Endodermal cell (in vitro differentiated cells): ENCODE data around the gene COPB1. TPM values are rescaled to one million over a fixed set of nuclear protein-coding genes. Genes with fewer than 3 reads are reported as not detected.

Source experiments
- DNase-seq: peaks from one replicate; pipeline ENCODE4 v3.0.0-alpha.2; 2017
- H3K27ac ChIP-seq: 2 replicates; pipeline ENCODE4 v1.5.1; 2013; ENCODE audit warnings: mild to moderate bottlenecking, low read depth, low read length, moderate library complexity
- H3K27me3 ChIP-seq: 2 replicates; pipeline ENCODE4 v1.6.1; 2013; ENCODE audit warnings: mild to moderate bottlenecking, low read length, moderate library complexity; ENCODE audit not compliant: insufficient read depth, control insufficient read depth, poor library complexity, severe bottlenecking
- H3K36me3 ChIP-seq: 2 replicates; pipeline ENCODE4 v1.7.0; 2013; ENCODE audit warnings: mild to moderate bottlenecking, low read length, moderate library complexity; ENCODE audit not compliant: control insufficient read depth, insufficient read depth
- H3K4me1 ChIP-seq: one replicate; pipeline ENCODE4 v1.7.0; 2013; ENCODE audit warnings: low read length; ENCODE audit not compliant: control insufficient read depth, insufficient read depth
- H3K4me3 ChIP-seq: 2 replicates; pipeline ENCODE4 v1.5.1; 2013; ENCODE audit warnings: mild to moderate bottlenecking, low read length, moderate library complexity
- H3K9ac ChIP-seq: 2 replicates; pipeline ENCODE4 v1.6.1; 2013; ENCODE audit warnings: mild to moderate bottlenecking, low read length, moderate library complexity; ENCODE audit not compliant: poor library complexity, severe bottlenecking; ENCODE audit errors: extremely low read depth
- H3K9me3 ChIP-seq: 2 replicates; pipeline ENCODE4 v1.6.1; 2013; ENCODE audit warnings: mild to moderate bottlenecking, low read length, moderate library complexity; ENCODE audit not compliant: control insufficient read depth
- H3K27ac Mint-ChIP-seq: 2 replicates; pipeline ENCODE4 v1.8.0; 2020; ENCODE audit warnings: mixed read lengths
- H3K27me3 Mint-ChIP-seq: 2 replicates; pipeline ENCODE4 v1.8.0; 2021; ENCODE audit warnings: mild to moderate bottlenecking, mixed read lengths; ENCODE audit not compliant: insufficient read depth
- H3K36me3 Mint-ChIP-seq: 2 replicates; pipeline ENCODE4 v1.8.0; 2020; ENCODE audit warnings: low read depth, mixed read lengths
- H3K4me1 Mint-ChIP-seq: 2 replicates; pipeline ENCODE4 v1.8.0; 2020; ENCODE audit warnings: mixed read lengths
- H3K4me3 Mint-ChIP-seq: 2 replicates; pipeline ENCODE4 v1.8.0; 2020; ENCODE audit warnings: mild to moderate bottlenecking, moderate library complexity, mixed read lengths
- H3K9me3 Mint-ChIP-seq: 2 replicates; pipeline ENCODE4 v1.8.0; 2020; ENCODE audit warnings: mild to moderate bottlenecking, mixed read lengths
- CTCF ChIP-seq: fragments of 200-600 bp; sonication (generic); conservative IDR thresholded peaks from 2 replicates; pipeline ENCODE4 v1.5.0; 2021; ENCODE audit warnings: antibody characterized with exemption, mild to moderate bottlenecking
- WGBS, 2 experiments: methylation state at CpG; one replicate each; pipeline versions ENCODE4 v1.1.5 to v1.1.7; 2013; ENCODE audit warnings: missing lambda C conversion rate in 2 of 2, mixed read lengths in 1 of 2; ENCODE audit not compliant: insufficient coverage in 1 of 2, insufficient read length in 1 of 2; 5-methylcytosine and 5-hydroxymethylcytosine counted together
- total RNA-seq, 2 donors: library from RNA; stranded (reverse); fragmentation: NEBNext Ultra II Directional in 1 of 2; extraction: Animal tissue kit (Norgen Biotek cat#: 25700) in 1 of 2; gene quantifications; 2 replicates in 1 of 2; 3 replicates in 1 of 2; pipeline ENCODE4 v1.2.1, GENCODE V29; 2021

COPB1 gene
- total RNA-seq, 2 donors from 2014 or later: 91.3 to 116 TPM

GRCh38 chr11:14446701-14447169 is 52.9 kb downstream of the COPB1 start:
- Histone ChIP-seq H3K27ac (no peak overlapping the region), H3K27me3 (no peaks in the 10 kb centered on the region), H3K4me1 (no peaks in the 10 kb centered on the region), H3K9me3 (no peaks in the 10 kb centered on the region), H3K36me3 (no peaks in the 10 kb centered on the region), H3K9ac (no peak overlapping the region), H3K4me3 (no peak overlapping the region)
- Mint-ChIP-seq H3K36me3 (no peaks in the 10 kb centered on the region), H3K27ac (no peak overlapping the region), H3K4me1 (peaks cover 7% of the 10 kb centered on the region), H3K27me3 (peaks cover under 1% of the 10 kb centered on the region), H3K9me3 (no peaks in the 10 kb centered on the region), H3K4me3 (no peak overlapping the region)
- DNase-seq: no peak
- no peak for TF ChIP-seq CTCF

- Mint-ChIP-seq H3K27me3 (peaks cover 2% of the 10 kb centered on the region), H3K4me1 (peaks cover 7% of the 10 kb centered on the region), H3K9me3 (no peaks in the 10 kb centered on the region), H3K4me3 (no peak overlapping the region), H3K36me3 (no peaks in the 10 kb centered on the region), H3K27ac (no peak overlapping the region)
- TF ChIP-seq CTCF: no peak
- Histone ChIP-seq H3K9me3 (no peaks in the 10 kb centered on the region), H3K4me1 (no peaks in the 10 kb centered on the region), H3K27me3 (no peaks in the 10 kb centered on the region), H3K9ac (no peak overlapping the region), H3K36me3 (no peaks in the 10 kb centered on the region), H3K27ac (no peak overlapping the region), H3K4me3 (no peak overlapping the region)
- DNase-seq: no peak
- WGBS, 2 experiments: 60 to 97% methylated on average over 1 to 2 of the region's 2 CpGs
These were observed 53.8 kb downstream of the COPB1 start for GRCh38 chr11:14445542-14446530.

DNA sequence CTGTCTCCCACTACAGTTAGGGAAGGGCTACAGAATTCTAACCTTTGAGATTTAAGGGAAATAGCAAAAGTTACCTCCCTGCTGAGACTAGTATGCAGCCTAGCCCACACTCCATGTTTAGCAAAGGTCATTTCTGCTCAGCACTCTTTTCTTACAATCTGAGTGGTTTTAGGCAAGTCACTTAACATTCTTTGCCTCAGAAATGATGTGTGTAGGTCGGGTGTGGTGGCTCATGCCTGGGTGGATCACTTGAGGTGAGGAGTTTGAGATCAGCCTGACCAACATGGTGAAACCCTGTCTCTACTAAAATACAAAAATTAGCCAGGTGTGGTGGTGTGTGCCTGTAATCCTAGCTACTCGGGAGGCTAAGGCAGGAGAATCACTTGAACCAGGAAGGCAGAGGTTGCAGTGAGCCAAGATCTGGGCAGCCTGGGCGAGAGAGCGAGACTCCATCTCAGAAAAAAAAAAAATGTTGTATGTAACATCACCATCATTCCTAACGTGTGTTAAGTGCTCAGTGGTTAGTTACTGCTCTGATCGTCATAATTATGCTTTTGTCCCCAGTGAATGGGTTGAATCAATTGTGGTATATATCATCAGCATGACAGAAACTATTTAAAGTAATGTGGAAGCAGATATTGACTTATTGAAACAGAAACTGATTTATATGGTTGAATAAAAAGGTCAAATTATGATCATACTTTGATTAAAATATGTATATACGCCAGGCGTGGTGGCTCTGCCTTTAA is 55.0 kb downstream of the COPB1 start:
- H3K9me3 ChIP-seq: no peaks in the 10 kb centered on the region
- no peak for TF ChIP-seq CTCF
- no peak for DNase-seq
- H3K36me3 Mint-ChIP-seq: no peaks in the 10 kb centered on the region
- no peaks in the 10 kb centered on the region for H3K36me3 ChIP-seq
- no peak overlapping the region for H3K27ac Mint-ChIP-seq
- no peak overlapping the region for H3K27ac ChIP-seq
- H3K9ac ChIP-seq: no peak overlapping the region
- no peak overlapping the region for H3K4me3 ChIP-seq
- peaks cover 4% of the 10 kb centered on the region for H3K27me3 ChIP-seq
- H3K4me1 ChIP-seq: no peaks in the 10 kb centered on the region
- peaks cover 7% of the 10 kb centered on the region for H3K4me1 Mint-ChIP-seq
- H3K4me3 Mint-ChIP-seq: no peak overlapping the region
- H3K9me3 Mint-ChIP-seq: no peaks in the 10 kb centered on the region
- peaks cover 4% of the 10 kb centered on the region for H3K27me3 Mint-ChIP-seq
- WGBS, 2 experiments: 94 to 100% methylated on average over 7 to 8 of the region's 8 CpGs
